WERI-Rb-1 (cell line): Measurements from ENCODE around the gene AKT1.
A peak's percentile ranks its signal among the peaks of the same experiment; 100 is the strongest.

Source experiments
- DNase-seq: peaks from one replicate; pipeline ENCODE4 v3.0.0-alpha.2; 2020
- H3K27ac ChIP-seq: fragments of 250-450 bp; sonication (Bioruptor Pico); 2 replicates; pipeline ENCODE4 v1.5.1; 2020; ENCODE audit warnings: mild to moderate bottlenecking, moderate library complexity
- H3K27me3 ChIP-seq: fragments of 250-450 bp; sonication (Bioruptor Pico); 2 replicates; pipeline ENCODE4 v1.5.1; 2021; ENCODE audit warnings: mild to moderate bottlenecking, low read depth, moderate library complexity; ENCODE audit not compliant: insufficient read depth, severe bottlenecking
- H3K36me3 ChIP-seq: fragments of 250-450 bp; sonication (Bioruptor Pico); 2 replicates; pipeline ENCODE4 v1.5.1; 2020; ENCODE audit warnings: mild to moderate bottlenecking, moderate library complexity
- H3K4me3 ChIP-seq: 2 replicates; pipeline ENCODE4 v1.5.1; 2011; ENCODE audit warnings: low read depth, mild to moderate bottlenecking, control low read depth, low read length
- H3K9me3 ChIP-seq: fragments of 250-450 bp; sonication (Bioruptor Pico); 2 replicates; pipeline ENCODE4 v1.5.1; 2021; ENCODE audit warnings: mild to moderate bottlenecking, moderate library complexity; ENCODE audit not compliant: severe bottlenecking
- CTCF ChIP-seq: IDR thresholded peaks from 2 replicates; pipeline ENCODE4 v1.5.1; 2011; ENCODE audit warnings: low read depth, mild to moderate bottlenecking, control low read depth, inconsistent platforms, low read length

Gene AKT1

GRCh38 chr14:104738375-104739019 is 57.1 kb downstream of the AKT1 start:
- no peak for TF ChIP-seq CTCF
- DNase-seq = no peak
- H3K4me3 ChIP-seq = no peak overlapping the region
- H3K9me3 ChIP-seq = no peaks in the 10 kb centered on the region
- H3K27ac ChIP-seq = no peak overlapping the region
- no peaks in the 10 kb centered on the region for H3K27me3 ChIP-seq
- H3K36me3 ChIP-seq = no peaks in the 10 kb centered on the region

- Histone ChIP-seq H3K27me3 (no peaks in the 10 kb centered on the region), H3K27ac (no peak overlapping the region), H3K9me3 (no peaks in the 10 kb centered on the region), H3K4me3 (no peak overlapping the region), H3K36me3 (no peaks in the 10 kb centered on the region)
- no peak for TF ChIP-seq CTCF
- no peak for DNase-seq
Measured at GRCh38 chr14:104735830-104736642, 59.5 kb downstream of the AKT1 start.

GRCh38 chr14:104734991-104735779 is 60.4 kb downstream of the AKT1 start:
- peak; percentile 66 for DNase-seq
- no peaks in the 10 kb centered on the region for H3K27me3 ChIP-seq
- no peak overlapping the region for H3K27ac ChIP-seq
- no peak for TF ChIP-seq CTCF
- H3K4me3 ChIP-seq = no peak overlapping the region
- H3K36me3 ChIP-seq = no peaks in the 10 kb centered on the region
- H3K9me3 ChIP-seq = no peaks in the 10 kb centered on the region

GRCh38 chr14:104734601-104734990 is 61.0 kb downstream of the AKT1 start:
- TF ChIP-seq CTCF = no peak
- Histone ChIP-seq H3K27ac (no peak overlapping the region), H3K4me3 (no peak overlapping the region), H3K9me3 (no peaks in the 10 kb centered on the region), H3K36me3 (no peaks in the 10 kb centered on the region), H3K27me3 (no peaks in the 10 kb centered on the region)
- no peak for DNase-seq

- no peak overlapping the region for H3K27ac ChIP-seq
- H3K4me3 ChIP-seq = no peak overlapping the region
- no peaks in the 10 kb centered on the region for H3K9me3 ChIP-seq
- DNase-seq = no peak
- no peaks in the 10 kb centered on the region for H3K36me3 ChIP-seq
- no peak for TF ChIP-seq CTCF
- H3K27me3 ChIP-seq = no peaks in the 10 kb centered on the region
Measured at GRCh38 chr14:104734051-104734587, 61.4 kb downstream of the AKT1 start.
